ENCODE results near the gene PSME3.

PSME3 gene, protein sequence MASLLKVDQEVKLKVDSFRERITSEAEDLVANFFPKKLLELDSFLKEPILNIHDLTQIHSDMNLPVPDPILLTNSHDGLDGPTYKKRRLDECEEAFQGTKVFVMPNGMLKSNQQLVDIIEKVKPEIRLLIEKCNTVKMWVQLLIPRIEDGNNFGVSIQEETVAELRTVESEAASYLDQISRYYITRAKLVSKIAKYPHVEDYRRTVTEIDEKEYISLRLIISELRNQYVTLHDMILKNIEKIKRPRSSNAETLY

DNA sequence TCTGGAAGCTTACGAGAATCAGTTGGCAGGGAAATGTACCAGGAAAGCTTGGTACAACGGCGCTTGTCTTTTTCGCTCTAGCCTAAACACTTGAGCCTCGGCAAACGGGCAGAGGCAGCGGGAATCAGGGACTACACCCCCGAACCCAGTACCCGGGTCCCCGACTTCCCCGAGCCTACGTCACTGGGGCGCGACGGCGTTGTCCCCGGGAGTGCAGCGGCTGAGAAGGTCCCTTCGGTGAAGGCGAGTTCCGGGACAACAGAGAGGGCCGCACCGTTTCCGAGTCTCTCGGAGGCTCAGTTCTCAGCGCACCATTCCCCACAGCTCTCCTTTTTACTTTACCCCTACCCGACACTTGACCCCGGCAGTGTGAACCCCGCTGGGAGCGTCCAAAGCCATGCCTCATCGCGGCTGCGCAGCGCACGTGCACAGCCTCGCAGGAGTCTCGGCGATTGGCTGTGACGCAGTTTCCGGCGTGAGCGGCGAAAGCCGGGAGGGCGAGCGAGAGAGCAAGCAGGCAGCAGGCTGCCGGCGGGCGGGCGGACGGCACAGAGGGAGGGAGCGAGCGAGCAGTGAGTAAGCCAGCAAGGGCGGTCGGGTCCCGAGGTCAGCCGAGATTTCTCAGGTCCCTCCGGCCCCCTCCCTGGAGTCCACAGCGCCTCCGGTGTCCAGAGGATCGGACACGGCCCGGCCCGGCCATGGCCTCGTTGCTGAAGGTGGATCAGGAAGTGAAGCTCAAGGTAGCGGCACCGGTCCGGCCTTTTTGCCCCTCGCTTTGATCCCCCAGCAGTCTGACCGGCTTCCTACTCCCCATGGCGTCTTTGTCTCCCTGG, at the start of gene PSME3:
PSME3 (plus strand) TSS at position 464 of the 833 bp plus-strand sequence; CDS start at position 699, 235 bp downstream.
- peak; percentile 89 for DNase-seq

DNA sequence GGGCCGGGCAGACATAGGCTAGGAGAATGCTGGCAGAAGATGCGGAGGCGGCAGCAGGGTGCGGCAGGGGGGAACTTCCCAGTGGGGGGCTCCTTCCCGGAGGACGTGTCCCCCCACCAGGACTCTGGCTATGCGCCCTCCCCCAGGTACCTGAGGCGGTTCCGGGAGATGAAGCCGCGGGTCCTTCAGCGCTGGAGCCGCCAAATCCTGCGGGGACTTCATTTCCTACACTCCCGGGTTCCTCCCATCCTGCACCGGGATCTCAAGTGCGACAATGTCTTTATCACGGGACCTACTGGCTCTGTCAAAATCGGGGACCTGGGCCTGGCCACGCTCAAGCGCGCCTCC, 49.4 kb upstream of the PSME3 start:
- DNase-seq: no peak

DNA sequence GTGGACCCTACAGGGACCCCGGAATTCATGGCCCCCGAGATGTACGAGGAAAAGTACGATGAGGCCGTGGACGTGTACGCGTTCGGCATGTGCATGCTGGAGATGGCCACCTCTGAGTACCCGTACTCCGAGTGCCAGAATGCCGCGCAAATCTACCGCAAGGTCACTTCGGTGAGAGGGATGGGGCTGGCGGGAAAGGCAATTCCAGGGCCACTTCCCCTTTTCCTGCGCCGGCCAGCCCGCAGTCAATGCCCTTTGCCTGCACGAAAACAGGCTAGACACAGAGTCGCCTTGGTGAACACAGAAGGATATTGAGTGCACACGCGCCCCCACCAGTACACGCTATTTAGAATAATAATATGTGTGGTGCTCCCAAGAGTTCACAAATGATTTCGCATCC, 48.8 kb upstream of the PSME3 start:
- DNase-seq: no peak

DNA sequence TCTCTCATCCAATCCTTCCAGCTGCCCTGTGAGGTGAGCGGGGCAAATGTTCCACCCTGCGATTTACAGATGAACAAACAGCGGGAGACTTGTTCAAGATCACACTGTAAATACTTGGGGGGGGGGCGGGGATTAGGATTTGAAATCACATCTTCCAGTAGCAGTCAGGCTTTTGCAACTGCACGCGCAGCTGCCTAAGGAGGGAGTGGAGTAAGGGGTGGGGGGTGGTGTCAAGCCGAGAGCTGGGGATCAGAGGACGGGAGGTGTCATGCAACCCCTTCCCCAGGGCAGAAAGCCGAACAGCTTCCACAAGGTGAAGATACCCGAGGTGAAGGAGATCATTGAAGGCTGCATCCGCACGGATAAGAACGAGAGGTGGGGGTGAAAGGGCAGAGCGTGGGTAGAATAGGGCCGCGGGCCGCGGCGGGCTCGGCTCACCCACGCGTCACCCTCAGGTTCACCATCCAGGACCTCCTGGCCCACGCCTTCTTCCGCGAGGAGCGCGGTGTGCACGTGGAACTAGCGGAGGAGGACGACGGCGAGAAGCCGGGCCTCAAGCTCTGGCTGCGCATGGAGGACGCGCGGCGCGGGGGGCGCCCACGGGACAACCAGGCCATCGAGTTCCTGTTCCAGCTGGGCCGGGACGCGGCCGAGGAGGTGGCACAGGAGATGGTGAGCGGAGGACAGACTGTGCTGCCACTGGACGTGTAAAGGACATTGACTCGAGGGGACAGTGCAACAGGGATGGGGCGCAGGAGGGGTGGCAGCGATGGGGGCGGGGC, 48.2 kb upstream of the PSME3 start:
- no peak for DNase-seq

DNA sequence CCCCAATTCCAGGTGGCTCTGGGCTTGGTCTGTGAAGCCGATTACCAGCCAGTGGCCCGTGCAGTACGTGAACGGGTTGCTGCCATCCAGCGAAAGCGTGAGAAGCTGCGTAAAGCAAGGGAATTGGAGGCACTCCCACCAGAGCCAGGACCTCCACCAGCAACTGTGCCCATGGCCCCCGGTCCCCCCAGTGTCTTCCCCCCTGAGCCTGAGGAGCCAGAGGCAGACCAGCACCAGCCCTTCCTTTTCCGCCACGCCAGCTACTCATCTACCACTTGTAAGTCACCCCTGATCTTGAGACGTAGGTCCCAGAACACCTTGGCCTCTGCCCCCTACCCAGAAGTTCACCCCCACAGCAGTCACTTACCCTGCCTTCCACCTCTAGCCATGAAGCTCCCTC, 45.9 kb upstream of the PSME3 start:
- no peak for DNase-seq

DNA sequence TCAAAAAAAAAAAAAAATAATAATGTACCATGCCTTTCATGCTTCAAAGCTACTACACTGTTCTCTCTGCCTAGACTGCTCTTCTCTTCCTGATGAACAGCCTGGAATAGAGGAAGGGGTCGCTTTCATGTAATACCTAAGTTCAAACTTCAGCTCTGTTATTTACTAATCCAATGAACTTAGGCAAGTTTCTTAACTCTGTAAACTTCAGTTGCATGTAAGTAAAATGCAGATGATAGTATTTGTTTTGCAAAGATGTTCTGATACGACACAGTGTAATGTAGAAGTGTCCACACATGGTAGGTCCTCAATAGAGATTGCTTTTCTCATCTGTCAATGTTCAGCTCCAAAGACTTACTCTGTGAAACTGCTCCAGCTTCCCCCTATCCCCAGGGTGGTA, 41.2 kb upstream of the PSME3 start:
- no peak for DNase-seq

DNA sequence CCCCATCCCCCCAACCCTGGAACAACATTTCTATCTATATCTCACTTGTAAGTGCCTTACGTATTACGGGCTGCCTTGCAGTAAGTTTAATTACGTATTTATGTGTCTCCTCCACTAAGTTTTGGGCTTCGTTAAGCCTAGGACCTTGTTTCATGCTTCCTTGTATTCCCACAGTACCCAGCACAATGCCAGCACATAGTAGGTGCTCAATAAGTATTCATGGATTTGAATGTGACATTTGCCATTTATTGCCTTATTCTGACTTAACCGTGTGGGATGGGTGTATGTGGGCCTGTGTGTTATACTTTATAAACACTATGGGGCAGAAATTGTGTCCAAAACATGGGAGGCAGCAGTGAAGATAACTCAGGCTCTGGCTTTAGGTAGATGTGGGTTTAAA, 40.7 kb upstream of the PSME3 start:
- no peak for DNase-seq

DNA sequence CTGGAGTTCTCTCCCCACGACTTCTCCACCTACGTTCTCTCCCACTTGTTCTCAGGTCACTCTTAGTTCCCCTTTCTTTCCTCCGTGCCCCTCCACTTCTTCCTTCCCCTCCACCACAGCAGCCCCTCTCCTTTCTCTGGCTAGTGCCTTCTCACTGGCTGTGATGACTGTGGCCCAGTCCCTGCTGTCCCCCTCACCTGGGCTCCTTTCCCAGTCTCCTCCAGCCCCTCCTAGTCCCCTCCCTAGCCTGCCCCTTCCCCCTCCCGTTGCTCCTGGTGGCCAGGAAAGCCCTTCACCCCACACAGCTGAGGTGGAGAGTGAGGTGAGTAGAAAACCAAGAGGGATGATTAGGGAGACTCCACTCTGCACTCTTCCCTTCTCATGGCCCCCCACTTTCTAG, 38.1 kb upstream of the PSME3 start:
- DNase-seq: no peak

DNA sequence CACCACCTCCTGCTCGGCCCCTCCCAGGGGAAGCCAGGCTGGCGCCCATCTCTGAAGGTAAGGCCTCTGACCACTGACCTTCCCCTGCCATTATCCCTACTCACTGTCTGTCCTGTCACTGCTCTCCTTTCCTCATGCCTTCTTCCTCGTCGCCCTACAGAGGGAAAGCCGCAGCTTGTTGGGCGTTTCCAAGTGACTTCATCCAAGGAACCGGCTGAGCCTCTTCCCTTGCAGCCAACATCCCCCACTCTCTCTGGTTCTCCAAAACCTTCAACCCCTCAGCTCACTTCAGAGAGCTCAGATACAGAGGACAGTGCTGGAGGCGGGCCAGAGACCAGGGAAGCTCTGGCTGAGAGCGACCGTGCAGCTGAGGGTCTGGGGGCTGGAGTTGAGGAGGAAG, 37.7 kb upstream of the PSME3 start:
- no peak for DNase-seq

DNA sequence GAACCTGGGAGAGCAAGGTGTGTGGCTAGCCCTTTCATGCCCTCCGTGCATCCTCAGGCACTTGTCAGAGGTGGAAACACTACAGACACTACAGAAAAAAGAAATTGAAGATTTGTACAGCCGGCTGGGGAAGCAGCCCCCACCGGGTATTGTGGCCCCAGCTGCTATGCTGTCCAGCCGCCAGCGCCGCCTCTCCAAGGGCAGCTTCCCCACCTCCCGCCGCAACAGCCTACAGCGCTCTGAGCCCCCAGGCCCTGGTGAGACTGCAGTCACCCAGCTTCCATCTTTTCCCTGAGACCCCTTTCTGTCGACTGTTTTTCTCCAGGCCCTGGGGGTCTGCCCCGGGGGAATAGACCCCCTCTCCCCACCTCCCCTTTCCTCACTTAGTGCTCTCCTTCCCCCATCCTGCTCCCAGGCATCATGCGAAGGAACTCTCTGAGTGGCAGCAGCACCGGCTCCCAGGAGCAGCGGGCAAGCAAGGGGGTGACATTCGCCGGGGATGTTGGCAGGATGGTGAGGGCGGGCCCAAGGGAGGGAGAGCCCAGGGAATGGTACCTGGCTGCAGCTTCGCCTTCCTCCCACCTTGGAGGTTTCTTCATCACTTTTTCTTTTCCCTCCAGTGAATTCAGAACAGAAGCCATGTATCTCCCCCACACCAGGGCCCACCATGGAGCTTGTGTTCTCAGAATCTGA, 37.0 kb upstream of the PSME3 start:
- DNase-seq: no peak

DNA sequence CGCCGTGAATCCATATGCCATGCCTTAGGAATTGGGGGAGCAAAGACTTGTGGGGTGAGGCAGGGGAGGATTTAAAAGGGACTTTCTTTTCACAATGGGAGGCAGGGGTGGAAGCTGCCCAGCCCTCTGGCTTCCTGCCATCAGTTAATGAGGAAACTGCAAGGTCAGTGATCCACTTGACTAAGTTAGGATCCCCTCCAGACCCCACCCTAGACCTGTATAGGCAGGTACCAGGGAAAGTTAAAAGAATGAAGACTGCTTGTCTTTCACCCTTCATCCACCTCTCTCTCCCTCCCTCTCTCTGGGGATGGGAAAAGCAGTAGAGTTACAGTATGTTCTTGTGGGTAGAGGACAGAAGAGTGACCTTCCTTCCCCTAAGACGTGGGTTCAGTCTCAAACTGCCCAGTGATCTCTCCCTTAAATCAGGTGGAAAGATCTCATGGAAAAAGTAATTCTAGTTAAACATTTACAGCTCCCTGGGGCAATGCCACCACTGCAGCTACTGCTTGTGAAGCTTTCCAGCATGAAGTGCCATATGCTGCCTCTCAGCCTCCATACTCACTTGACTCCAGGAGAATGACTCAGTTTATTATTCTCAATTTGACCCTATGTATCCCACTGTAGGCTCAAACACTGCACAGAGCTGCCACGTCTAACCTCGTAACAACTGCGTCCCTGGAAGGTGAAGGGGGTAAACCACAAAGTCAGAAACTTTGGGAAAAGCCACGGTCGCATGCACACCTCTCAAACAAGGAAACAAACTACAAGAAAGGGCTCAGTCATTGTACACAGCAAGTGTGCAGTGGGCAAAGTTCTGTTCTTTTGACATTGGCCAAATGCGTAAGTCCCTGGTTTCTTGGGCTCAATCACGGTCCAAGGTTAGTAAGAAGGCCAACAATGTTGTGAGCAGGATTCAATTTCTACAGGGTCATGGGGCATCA, 35.9 kb upstream of the PSME3 start:
- DNase-seq: no peak

DNA sequence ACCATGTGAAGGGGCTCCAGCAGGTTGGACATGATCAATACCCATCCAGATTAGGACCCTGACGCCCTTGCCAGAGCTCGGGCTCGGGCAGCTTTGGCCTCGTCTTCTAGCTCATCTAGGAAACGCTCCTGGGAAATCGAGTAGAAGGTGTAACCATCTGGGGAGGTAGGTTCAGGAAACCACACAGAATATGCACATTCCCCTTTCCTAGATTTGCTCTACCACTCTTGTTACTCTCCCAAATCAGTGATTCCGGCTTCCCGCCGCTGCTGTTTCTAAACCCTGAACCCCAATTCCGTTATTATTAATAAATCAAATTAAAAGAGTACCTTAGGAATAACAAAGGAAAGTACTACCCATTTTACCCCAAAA, 35.2 kb upstream of the PSME3 start:
- no peak for DNase-seq

DNA sequence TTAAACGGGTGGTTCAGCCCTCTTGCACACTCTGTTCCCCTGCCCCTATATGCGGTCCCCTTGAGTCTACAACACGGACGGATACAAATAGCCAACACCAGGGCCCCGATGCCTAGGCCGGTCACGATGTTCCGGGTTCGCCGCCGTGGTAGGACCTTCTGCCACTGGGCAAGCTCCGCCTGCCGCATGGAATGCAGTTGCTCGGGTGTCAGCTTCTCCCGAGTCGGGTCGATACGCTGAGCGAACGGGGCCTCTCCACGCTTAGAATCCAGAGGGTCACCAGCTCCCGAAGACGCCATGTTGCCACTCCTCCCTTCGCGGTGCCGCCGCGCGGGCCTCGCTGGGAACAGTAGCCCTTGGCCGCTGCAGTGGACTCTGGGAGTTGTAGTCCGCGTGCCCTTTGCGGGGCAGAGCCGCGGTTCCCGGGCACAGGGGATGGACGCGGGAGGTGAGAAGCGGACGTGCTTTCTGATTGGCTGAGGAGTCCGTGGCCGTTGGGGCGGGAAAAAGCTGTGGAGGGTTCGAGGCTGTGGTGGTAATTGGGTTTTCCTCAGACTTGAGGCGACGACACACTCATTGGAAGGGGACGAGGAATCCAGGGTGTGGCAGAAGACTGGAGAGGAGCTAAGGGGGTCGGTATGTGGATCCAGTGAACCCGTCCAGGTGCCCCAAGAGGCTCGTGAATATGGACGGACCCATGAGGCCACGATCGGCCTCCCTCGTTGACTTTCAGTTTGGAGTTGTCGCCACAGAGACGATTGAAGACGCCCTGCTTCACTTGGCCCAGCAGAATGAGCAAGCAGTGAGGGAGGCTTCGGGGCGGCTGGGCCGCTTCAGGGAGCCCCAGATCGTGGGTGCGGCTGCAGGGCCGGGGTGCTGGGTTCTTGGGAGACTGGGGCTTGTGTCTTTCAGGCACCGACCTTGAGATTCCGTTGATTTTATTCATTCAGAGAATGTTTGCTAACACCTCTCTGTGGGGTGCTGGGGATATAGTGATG, 34.5 kb upstream of the PSME3 start, which contains the start of the genes CNTD1 and COA3:
CNTD1 (plus strand) TSS at position 479 of the 998 bp plus-strand sequence; CDS start at position 686, 207 bp downstream.
COA3 (minus strand) TSS at position 322 of the 998 bp plus-strand sequence; CDS start at position 299, 23 bp downstream.
- DNase-seq: peak; percentile 63

DNA sequence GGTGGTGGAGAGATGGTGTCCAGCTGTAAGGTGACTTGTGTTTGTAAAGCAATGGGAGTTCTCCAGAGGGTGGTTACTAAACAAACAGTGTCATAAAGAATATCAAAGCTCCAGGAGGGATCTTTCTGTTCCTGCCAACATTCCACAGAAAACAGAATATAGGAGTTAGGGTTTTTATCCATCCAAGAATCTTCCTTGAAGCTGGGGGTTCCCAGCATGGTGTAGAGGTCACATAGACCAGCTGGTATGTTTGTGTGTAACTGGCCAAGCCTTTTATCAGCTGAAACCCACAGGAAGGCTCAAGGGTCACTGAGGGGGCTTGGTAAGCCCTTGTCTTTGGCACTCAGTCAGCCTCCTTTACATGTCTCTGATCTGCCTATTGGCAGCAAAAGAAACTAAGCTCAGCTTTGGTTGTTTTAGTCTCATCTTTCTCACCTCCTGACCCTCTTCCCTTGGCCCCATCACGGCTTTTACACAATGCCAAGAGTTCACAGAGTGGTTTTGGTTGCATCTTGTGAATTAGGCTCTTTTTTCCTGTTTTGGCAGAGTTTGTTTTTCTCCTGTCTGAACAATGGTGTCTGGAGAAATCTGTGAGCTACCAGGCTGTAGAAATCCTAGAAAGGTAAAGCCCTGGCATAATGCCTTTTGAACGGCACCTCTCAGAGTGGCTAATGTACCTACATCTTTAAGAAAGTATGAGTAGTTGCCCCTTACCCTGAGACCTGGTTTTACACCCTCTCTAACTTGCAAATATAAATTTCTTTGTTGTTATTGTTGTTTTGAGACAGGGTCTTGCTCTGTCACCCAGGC, 29.9 kb upstream of the PSME3 start:
- DNase-seq: no peak

DNA sequence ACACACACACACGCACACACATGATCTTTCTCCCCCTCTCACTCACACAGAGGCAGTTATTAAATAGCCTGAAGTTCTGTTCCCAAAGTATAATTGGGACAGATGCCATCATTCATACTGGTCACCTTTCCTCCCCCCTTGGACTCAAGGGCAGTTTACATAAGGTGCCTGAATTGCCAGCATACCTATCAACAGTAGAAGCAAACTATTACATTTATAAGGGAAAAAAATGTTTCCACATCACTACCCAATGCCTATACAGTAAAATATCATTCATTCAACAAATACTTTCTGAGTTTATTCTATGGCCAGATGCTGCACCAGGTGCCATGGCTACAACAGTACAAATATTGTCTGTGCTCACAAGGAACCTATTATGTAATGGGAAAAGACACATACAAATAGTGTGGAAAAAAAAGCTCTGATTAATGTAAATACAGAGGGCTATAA, 28.3 kb upstream of the PSME3 start:
- DNase-seq: no peak

DNA sequence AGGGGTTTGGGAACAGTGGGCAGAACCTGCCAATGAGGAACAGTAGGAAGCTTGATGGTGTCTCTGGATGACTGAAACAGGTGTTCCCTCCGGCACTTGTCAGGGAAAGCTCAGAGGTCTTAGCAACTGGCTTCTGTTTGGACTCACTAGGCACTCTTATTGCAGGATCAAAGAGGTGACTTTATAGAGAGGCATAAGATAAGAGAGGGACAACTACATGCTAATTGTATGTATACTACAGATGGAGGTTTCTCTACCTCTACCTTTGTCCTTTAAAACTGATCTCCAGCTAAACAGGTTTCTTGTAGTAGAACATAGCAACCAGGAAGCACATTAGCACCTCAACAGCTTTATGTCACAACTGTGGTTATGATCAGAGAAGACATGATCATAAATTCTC, 26.9 kb upstream of the PSME3 start:
- DNase-seq: no peak

DNA sequence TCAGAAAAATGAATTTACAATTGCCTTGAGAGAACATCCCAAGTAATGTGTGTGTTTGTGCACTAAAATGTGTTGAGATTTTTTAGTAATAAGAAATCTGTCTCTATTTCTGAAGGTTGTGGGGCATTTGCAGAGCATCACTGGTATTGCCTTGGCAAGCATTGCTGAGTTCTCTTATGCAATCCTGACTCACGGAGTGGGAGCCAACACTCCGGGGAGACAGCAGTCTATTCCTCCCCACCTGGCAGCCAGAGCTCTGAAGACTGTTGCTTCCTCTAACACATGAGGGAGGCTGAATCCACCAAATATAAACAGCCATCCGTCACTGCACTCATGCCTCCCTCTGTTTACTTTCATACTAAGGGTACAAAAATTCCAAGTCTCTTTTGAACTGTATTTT, 23.9 kb upstream of the PSME3 start:
- DNase-seq: no peak

DNA sequence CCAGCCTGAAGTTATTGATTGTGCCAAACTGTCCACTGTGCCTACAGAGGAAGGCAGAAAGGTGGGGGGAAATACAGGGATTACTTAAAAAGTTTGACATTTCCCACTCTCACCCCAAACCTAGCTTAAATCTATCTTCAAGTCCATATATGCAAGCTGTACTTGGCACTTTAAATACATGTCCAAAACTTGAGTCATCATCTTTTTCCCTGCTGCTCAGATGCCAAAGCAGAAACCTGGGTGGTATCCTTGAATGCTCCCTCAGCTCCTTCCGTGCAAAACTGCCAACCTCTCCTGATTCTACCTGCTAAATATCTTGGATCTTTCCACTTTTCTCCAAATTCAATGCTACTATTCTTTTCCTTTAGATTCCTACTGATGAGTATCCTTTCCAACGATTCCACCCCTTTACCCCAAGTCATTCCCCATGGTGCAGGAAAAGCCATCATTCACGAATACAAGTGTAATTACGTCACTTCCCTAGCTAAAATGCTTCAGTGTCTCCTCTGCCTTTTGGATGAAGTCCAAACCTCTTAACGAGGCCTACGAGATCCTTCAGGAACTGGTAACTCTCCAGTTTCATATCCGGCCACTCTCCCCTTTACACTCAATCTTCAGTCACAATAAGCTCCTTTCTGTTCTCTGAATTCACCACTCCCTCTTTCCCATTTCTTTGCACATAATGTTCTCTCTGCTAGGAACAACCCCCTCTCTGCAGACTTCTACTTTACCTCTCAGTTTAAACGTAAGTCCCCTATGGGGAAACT, 18.4 kb upstream of the PSME3 start:
- no peak for DNase-seq

DNA sequence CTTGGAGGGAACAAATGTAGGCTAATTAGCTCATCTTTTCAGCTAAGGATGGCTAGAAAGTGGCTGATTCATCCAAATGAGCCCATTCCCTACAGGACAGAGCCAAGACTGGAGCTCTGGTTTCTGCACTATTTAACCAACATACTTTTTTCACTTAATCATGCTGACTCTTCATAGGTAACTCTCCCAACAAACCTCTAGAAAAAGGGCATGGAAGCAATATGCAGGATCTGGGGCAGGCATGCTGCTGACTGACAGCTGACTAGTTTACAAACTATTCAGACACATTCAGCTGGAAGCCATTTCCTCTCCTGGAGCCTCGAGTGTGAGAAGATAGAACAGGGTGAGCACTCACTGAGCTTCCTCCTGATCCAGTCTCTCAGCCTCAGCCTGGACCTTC, 15.3 kb upstream of the PSME3 start:
- no peak for DNase-seq
